DMS153 treated with DMSO at 0.1 percent for 48 hours (cell line): ENCODE measurements around the gene BBS5.
"Not testable (repeated sequence)": the region's sequence is repeated elsewhere in the genome, so short reads cannot be mapped to it uniquely, and the experiment has no call there.

Experiments
- DNase-seq: peaks from one replicate; lab custom pipeline; 2025; ENCODE audit not compliant: unreplicated experiment; lab: John Stamatoyannopoulos, UW

The BBS5 gene

GRCh38 chr2:169479257-169480078, at the start of gene BBS5:
TSS of gene BBS5 (plus strand) at chr2:169479494. CDS start at chr2:169479554, 60 bp downstream.
- peak; percentile 69 for DNase-seq

- not testable (repeated sequence) for DNase-seq
These were observed 47.5 kb upstream of the BBS5 start for GRCh38 chr2:169431772-169432171.

- not testable (repeated sequence) for DNase-seq
These were observed 45.1 kb upstream of the BBS5 start for GRCh38 chr2:169434236-169434635.

GRCh38 chr2:169438466-169439072, 40.7 kb upstream of the BBS5 start:
- DNase-seq: no peak

GRCh38 chr2:169439900-169440299, 39.4 kb upstream of the BBS5 start:
- DNase-seq: no peak

GRCh38 chr2:169446452-169446851, 32.8 kb upstream of the BBS5 start:
- DNase-seq: no peak

GRCh38 chr2:169448316-169448715, 31.0 kb upstream of the BBS5 start:
- no peak for DNase-seq

- no peak for DNase-seq
These were observed 30.4 kb upstream of the BBS5 start for GRCh38 chr2:169448865-169449264.

GRCh38 chr2:169452080-169452479, 27.2 kb upstream of the BBS5 start:
- DNase-seq: peak; percentile 54

- not testable (repeated sequence) for DNase-seq
These were observed 26.2 kb upstream of the BBS5 start for GRCh38 chr2:169453044-169453443.

GRCh38 chr2:169461143-169461542, 18.2 kb upstream of the BBS5 start:
- no peak for DNase-seq

- DNase-seq: no peak
These were observed 16.2 kb upstream of the BBS5 start for GRCh38 chr2:169462896-169463695.

GRCh38 chr2:169464466-169464865, 14.8 kb upstream of the BBS5 start:
- no peak for DNase-seq

- DNase-seq: no peak
These were observed 14.4 kb upstream of the BBS5 start for GRCh38 chr2:169464882-169465281.

GRCh38 chr2:169468841-169469240, 10.5 kb upstream of the BBS5 start:
- DNase-seq: no peak

GRCh38 chr2:169469952-169470572, 9.2 kb upstream of the BBS5 start:
- DNase-seq: no peak

GRCh38 chr2:169472249-169472648, 7.0 kb upstream of the BBS5 start:
- DNase-seq: no peak

GRCh38 chr2:169476459-169476858, 2.8 kb upstream of the BBS5 start:
- no peak for DNase-seq

- no peak for DNase-seq
These were observed 955 bp upstream of the BBS5 start for GRCh38 chr2:169478339-169478738.

GRCh38 chr2:169478745-169479256, 493 bp upstream of the BBS5 start:
- no peak for DNase-seq

- DNase-seq: no peak
These were observed 778 bp downstream of the BBS5 start for GRCh38 chr2:169480079-169480465.
